Trophoblast cell (in vitro differentiated cells and primary cell): Measurements from ENCODE around the gene MRPL11. TPM values are rescaled to one million over a fixed set of nuclear protein-coding genes. Genes with fewer than 3 reads are reported as not detected.

ENCODE experiments used
- DNase-seq, 2 donors: peaks; one replicate each; pipeline ENCODE4 v3.0.0-alpha.2; 2016
- H2AFZ ChIP-seq: 2 replicates; pipeline ENCODE4 v1.6.1; 2013; ENCODE audit warnings: low read length, moderate library complexity, mild to moderate bottlenecking; ENCODE audit not compliant: insufficient read depth, poor library complexity
- H2AK5ac ChIP-seq: 2 replicates; pipeline ENCODE4 v1.6.1; 2013; ENCODE audit warnings: mild to moderate bottlenecking, low read length
- H2BK120ac ChIP-seq: 2 replicates; pipeline ENCODE4 v1.6.1; 2013; ENCODE audit warnings: low read length, mild to moderate bottlenecking, moderate library complexity; ENCODE audit not compliant: insufficient read depth, poor library complexity
- H2BK12ac ChIP-seq: 2 replicates; pipeline ENCODE4 v1.6.1; 2013; ENCODE audit warnings: mild to moderate bottlenecking, low read length, moderate library complexity
- H2BK5ac ChIP-seq: 2 replicates; pipeline ENCODE4 v1.6.1; 2013; ENCODE audit warnings: low read length, low read depth, moderate library complexity, mild to moderate bottlenecking; ENCODE audit not compliant: poor library complexity
- H3K14ac ChIP-seq: 2 replicates; pipeline ENCODE4 v1.6.1; 2013; ENCODE audit warnings: mild to moderate bottlenecking, low read length
- H3K18ac ChIP-seq: 2 replicates; pipeline ENCODE4 v1.6.1; 2013; ENCODE audit warnings: mild to moderate bottlenecking, low read length
- H3K23ac ChIP-seq: 2 replicates; pipeline ENCODE4 v1.6.1; 2013; ENCODE audit warnings: low read length
- H3K27ac ChIP-seq: 2 replicates; pipeline ENCODE4 v1.5.1; 2013; ENCODE audit warnings: low read depth, mild to moderate bottlenecking, inconsistent platforms, low read length, moderate library complexity
- H3K27me3 ChIP-seq: 2 replicates; pipeline ENCODE4 v1.6.1; 2013; ENCODE audit warnings: inconsistent platforms, mild to moderate bottlenecking, low read length, moderate library complexity; ENCODE audit not compliant: insufficient read depth
- H3K36me3 ChIP-seq, 2 experiments: 1 replicate in 1 of 2; 2 replicates in 1 of 2; pipeline ENCODE4 v1.6.1; 2013; ENCODE audit warnings: low read length in 2 of 2, mild to moderate bottlenecking in 2 of 2, moderate library complexity in 1 of 2; ENCODE audit not compliant: insufficient read depth in 2 of 2, control insufficient read depth in 1 of 2
- H3K4ac ChIP-seq: 2 replicates; pipeline ENCODE4 v1.6.1; 2013; ENCODE audit warnings: low read depth, mild to moderate bottlenecking, low read length, moderate library complexity
- H3K4me1 ChIP-seq, 2 experiments: 1 replicate in 1 of 2; 2 replicates in 1 of 2; pipeline ENCODE4 v1.6.1; 2013; ENCODE audit warnings: low read length in 2 of 2, mild to moderate bottlenecking in 2 of 2, moderate library complexity in 1 of 2; ENCODE audit not compliant: insufficient read depth in 2 of 2, control insufficient read depth in 1 of 2
- H3K4me2 ChIP-seq: 2 replicates; pipeline ENCODE4 v1.6.1; 2013; ENCODE audit warnings: inconsistent platforms, mild to moderate bottlenecking, low read length, moderate library complexity
- H3K4me3 ChIP-seq: 2 replicates; pipeline ENCODE4 v1.5.1; 2013; ENCODE audit warnings: mild to moderate bottlenecking, low read depth, low read length, inconsistent platforms
- H3K79me1 ChIP-seq: one replicate; pipeline ENCODE4 v1.6.1; 2013; ENCODE audit warnings: low read length
- H3K79me2 ChIP-seq: 2 replicates; pipeline ENCODE4 v1.6.1; 2013; ENCODE audit warnings: low read length, mild to moderate bottlenecking; ENCODE audit not compliant: control insufficient read depth, insufficient read depth, poor library complexity
- H3K9ac ChIP-seq: 2 replicates; pipeline ENCODE4 v1.6.1; 2013; ENCODE audit warnings: mild to moderate bottlenecking, low read length
- H3K9me3 ChIP-seq: 2 replicates; pipeline ENCODE4 v1.6.1; 2013; ENCODE audit warnings: low read depth, mild to moderate bottlenecking, control low read depth, inconsistent platforms, low read length; ENCODE audit not compliant: insufficient read depth
- H4K12ac ChIP-seq: 2 replicates; pipeline ENCODE4 v1.6.1; 2013; ENCODE audit warnings: low read depth, mild to moderate bottlenecking, low read length, moderate library complexity
- H4K8ac ChIP-seq: 2 replicates; pipeline ENCODE4 v1.6.1; 2013; ENCODE audit warnings: low read depth, mild to moderate bottlenecking, low read length, moderate library complexity
- H4K91ac ChIP-seq: one replicate; pipeline ENCODE4 v1.6.1; 2013; ENCODE audit warnings: low read depth, mild to moderate bottlenecking, low read length, moderate library complexity
- WGBS: extraction: QIAGEN DNeasy Blood & Tissue Kit; methylation state at CpG from one replicate; pipeline ENCODE4 v1.1.7; 2013; ENCODE audit warnings: missing lambda C conversion rate; ENCODE audit not compliant: insufficient read length, insufficient coverage; ENCODE audit errors: extremely low coverage; 5-methylcytosine and 5-hydroxymethylcytosine counted together
- polyA plus RNA-seq: library from polyadenylated mRNA; stranded (reverse); fragments of 200-250 nt; gene quantifications from 2 replicates; pipeline ENCODE4 v1.2.3, GENCODE V29; 2013

MRPL11 gene
- 63.3 and 69.5 TPM in 2 replicates for polyA plus RNA-seq

GRCh38 chr11:66438504-66439466, at the start of gene MRPL11:
MRPL11 (minus strand) TSS chr11:66438848; CDS start chr11:66438754, 94 bp downstream.
- Histone ChIP-seq H3K79me2 (peaks cover 4% of the 10 kb centered on the region), H3K4me3 (peak within 1 kb of the TSS; percentile 88), H3K9ac (peak within 1 kb of the TSS; percentile 75), H3K18ac (peak within 1 kb of the TSS; percentile 58), H3K27ac (no peak within 1 kb of the TSS), H3K27me3 (no peaks in the 10 kb centered on the region), H3K23ac (no peak within 1 kb of the TSS), H3K4me2 (peak within 1 kb of the TSS; percentile 90), H4K91ac (peak within 1 kb of the TSS; percentile 59), H3K36me3 (peaks cover 10 to 16% of the 10 kb centered on the region in 2 experiments), H3K4ac (no peak within 1 kb of the TSS), H2BK12ac (no peak within 1 kb of the TSS), H2BK120ac (peak within 1 kb of the TSS; percentile 34), H4K12ac (peak within 1 kb of the TSS; percentile 76), H2AK5ac (no peak within 1 kb of the TSS), H4K8ac (peak within 1 kb of the TSS; percentile 92), H2BK5ac (peak within 1 kb of the TSS; percentile 28), H3K9me3 (peaks cover 9% of the 10 kb centered on the region), H3K14ac (peak within 1 kb of the TSS; percentile 35), H2AFZ (peak within 1 kb of the TSS; percentile 68), H3K79me1 (peaks cover 6% of the 10 kb centered on the region), H3K4me1 (peaks cover 3 to 5% of the 10 kb centered on the region in 2 experiments)
- WGBS = no CpG with 5 or more reads among the region's 45 CpGs
- DNase-seq = peak; percentile 93 to 98

- Histone ChIP-seq H3K18ac (no peak overlapping the region), H4K8ac (no peak overlapping the region), H3K9ac (no peak overlapping the region), H3K4ac (no peak overlapping the region), H2BK12ac (no peak overlapping the region), H3K4me2 (no peak overlapping the region), H4K91ac (no peak overlapping the region), H3K79me1 (peaks cover 6% of the 10 kb centered on the region), H3K14ac (no peak overlapping the region), H3K4me1 (peaks cover 0 to 4% of the 10 kb centered on the region in 2 experiments), H4K12ac (no peak overlapping the region), H3K4me3 (no peak overlapping the region), H2AFZ (no peak overlapping the region), H3K27ac (no peak overlapping the region), H3K9me3 (no peaks in the 10 kb centered on the region), H3K36me3 (peaks cover 37 to 42% of the 10 kb centered on the region in 2 experiments), H3K27me3 (no peaks in the 10 kb centered on the region), H3K23ac (no peak overlapping the region), H2AK5ac (no peak overlapping the region), H2BK5ac (no peak overlapping the region), H3K79me2 (peaks cover under 1% of the 10 kb centered on the region), H2BK120ac (no peak overlapping the region)
- WGBS = no CpG with 5 or more reads among the region's 7 CpGs
- DNase-seq = no peak
Observed at GRCh38 chr11:66484806-66485380, 46.2 kb upstream of the MRPL11 start.

GRCh38 chr11:66480117-66480938, 41.7 kb upstream of the MRPL11 start, which contains the start of gene DPP3:
DPP3 (plus strand) TSS chr11:66480434; CDS start chr11:66482201, 1,767 bp downstream.
- WGBS = no CpG with 5 or more reads among the region's 62 CpGs
- Histone ChIP-seq H2BK5ac (peak within 1 kb of the TSS; percentile 76), H4K91ac (peak within 1 kb of the TSS; percentile 89), H4K12ac (peak within 1 kb of the TSS; percentile 95), H3K14ac (peak within 1 kb of the TSS; percentile 94), H3K36me3 (peaks cover 12 to 15% of the 10 kb centered on the region in 2 experiments), H2AFZ (peak within 1 kb of the TSS; percentile 98), H3K9me3 (no peaks in the 10 kb centered on the region), H3K27me3 (no peaks in the 10 kb centered on the region), H2BK120ac (peak within 1 kb of the TSS; percentile 81), H2AK5ac (peak within 1 kb of the TSS; percentile 92), H3K23ac (no peak within 1 kb of the TSS), H3K9ac (peak within 1 kb of the TSS; percentile 94), H4K8ac (peak within 1 kb of the TSS; percentile 96), H3K79me1 (peaks cover 14% of the 10 kb centered on the region), H3K4ac (peak within 1 kb of the TSS; percentile 93), H3K4me2 (peak within 1 kb of the TSS; percentile 95), H3K79me2 (peaks cover 9% of the 10 kb centered on the region), H3K4me1 (peaks cover 4 to 13% of the 10 kb centered on the region in 2 experiments), H3K27ac (peak within 1 kb of the TSS; percentile 86), H2BK12ac (peak within 1 kb of the TSS; percentile 53), H3K18ac (peak within 1 kb of the TSS; percentile 93), H3K4me3 (peak within 1 kb of the TSS; percentile 86)
- peak; percentile 95 to 98 for DNase-seq
